Measurements from ENCODE around the gene C20orf173.

- TF ChIP-seq EZH2 (IDR thresholded peaks at IDR 0.05; ENCODE audit: insufficient read depth, poor library complexity, severe bottlenecking) (no peak), EZH2phosphoT487 (IDR thresholded peaks at IDR 0.05; ENCODE audit: insufficient read depth, low read depth) (no peak)
These were observed 33.0 kb downstream of the C20orf173 start for GRCh38 chr20:35496481-35496880.
